ENCODE data around the gene RAD1. TPM values are rescaled to one million over a fixed set of nuclear protein-coding genes. Genes with fewer than 3 reads are reported as not detected.

RAD1 gene
- total RNA-seq, 1 donor from 2014 or later = 19.7 TPM

DNA sequence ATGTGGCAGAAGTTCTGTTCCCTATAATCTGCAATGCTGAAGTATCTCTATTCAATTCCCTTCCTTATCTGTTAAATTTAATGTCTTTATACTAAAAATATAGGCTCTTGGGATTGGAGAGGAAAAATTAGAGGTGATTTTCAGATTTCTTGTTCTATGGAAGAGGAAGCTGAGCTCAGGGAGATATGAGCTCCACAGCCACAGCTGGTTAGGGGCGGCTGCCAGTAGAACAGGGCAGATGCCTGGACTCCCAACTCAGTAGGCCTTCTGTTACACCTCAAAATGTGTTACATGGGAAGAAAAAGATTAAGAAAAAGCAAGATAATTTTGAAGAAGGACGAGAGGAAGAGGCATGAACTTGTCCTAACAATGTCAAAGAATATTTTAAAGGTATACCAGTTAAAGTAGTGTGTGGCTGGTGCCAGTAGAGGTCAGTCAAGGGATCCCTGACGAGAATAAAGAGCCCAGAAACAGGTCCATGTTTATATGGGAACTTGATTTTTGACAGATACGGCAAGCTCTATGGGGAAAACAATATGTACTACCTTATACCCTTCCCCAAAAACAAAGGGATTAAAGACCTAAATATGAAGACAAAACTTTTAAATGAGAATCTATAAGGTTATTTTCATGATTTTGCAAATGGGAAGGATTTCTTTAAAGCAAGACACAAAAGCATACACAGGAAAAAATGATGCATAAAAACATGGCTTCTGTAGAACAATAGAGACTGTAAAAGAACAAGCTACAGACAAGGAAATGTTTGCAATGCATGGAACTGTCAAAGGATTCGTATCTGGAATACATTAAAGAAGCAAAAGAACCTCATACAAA lies 42.8 kb upstream of the RAD1 start:
- Mint-ChIP-seq H3K27me3 (ENCODE audit: low read depth, unreplicated experiment) (no peaks in the 10 kb centered on the region), H3K4me1 (ENCODE audit: low read depth, unreplicated experiment) (peaks cover 38% of the 10 kb centered on the region), H3K4me3 (ENCODE audit: unreplicated experiment) (no peak overlapping the region), H3K9me3 (ENCODE audit: unreplicated experiment) (no peaks in the 10 kb centered on the region), H3K36me3 (ENCODE audit: low read depth, unreplicated experiment) (peaks cover 2% of the 10 kb centered on the region), H3K27ac (ENCODE audit: unreplicated experiment) (peak overlapping the region; percentile 56)
- TF ChIP-seq, protein P1, sequence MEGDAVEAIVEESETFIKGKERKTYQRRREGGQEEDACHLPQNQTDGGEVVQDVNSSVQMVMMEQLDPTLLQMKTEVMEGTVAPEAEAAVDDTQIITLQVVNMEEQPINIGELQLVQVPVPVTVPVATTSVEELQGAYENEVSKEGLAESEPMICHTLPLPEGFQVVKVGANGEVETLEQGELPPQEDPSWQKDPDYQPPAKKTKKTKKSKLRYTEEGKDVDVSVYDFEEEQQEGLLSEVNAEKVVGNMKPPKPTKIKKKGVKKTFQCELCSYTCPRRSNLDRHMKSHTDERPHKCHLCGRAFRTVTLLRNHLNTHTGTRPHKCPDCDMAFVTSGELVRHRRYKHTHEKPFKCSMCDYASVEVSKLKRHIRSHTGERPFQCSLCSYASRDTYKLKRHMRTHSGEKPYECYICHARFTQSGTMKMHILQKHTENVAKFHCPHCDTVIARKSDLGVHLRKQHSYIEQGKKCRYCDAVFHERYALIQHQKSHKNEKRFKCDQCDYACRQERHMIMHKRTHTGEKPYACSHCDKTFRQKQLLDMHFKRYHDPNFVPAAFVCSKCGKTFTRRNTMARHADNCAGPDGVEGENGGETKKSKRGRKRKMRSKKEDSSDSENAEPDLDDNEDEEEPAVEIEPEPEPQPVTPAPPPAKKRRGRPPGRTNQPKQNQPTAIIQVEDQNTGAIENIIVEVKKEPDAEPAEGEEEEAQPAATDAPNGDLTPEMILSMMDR (IDR thresholded peaks at IDR 0.05; ENCODE audit: insufficient read depth, low read depth, low read length) = peak; percentile 68
- TF ChIP-seq EZH2 (IDR thresholded peaks at IDR 0.05; ENCODE audit: insufficient read depth, low read length) = no peak
- Histone ChIP-seq H3K4me2 (ENCODE audit: low read length) (no peak overlapping the region), H3K27ac (ENCODE audit: low read depth, low read length) (no peak overlapping the region), H3K27me3 (ENCODE audit: insufficient read depth, low read length) (no peaks in the 10 kb centered on the region), H3K4me3 (ENCODE audit: insufficient read depth, low read depth, low read length) (no peak overlapping the region), H3K79me2 (ENCODE audit: insufficient read depth, low read length) (no peaks in the 10 kb centered on the region), H4K20me1 (ENCODE audit: insufficient read depth, low read length) (peaks cover 5% of the 10 kb centered on the region), H3K9me3 (ENCODE audit: insufficient read depth, low read depth, low read length) (no peaks in the 10 kb centered on the region), H3K4me1 (ENCODE audit: insufficient read depth, low read length) (peaks cover 4% of the 10 kb centered on the region), H2AFZ (ENCODE audit: low read depth, low read length) (no peak overlapping the region), H3K36me3 (ENCODE audit: insufficient read depth, low read length) (peaks cover 5% of the 10 kb centered on the region), H3K9ac (ENCODE audit: low read length) (no peak overlapping the region)
- FAIRE-seq (peak; percentile 13), DNase-seq (ENCODE audit: low read depth) (no peak)

DNA sequence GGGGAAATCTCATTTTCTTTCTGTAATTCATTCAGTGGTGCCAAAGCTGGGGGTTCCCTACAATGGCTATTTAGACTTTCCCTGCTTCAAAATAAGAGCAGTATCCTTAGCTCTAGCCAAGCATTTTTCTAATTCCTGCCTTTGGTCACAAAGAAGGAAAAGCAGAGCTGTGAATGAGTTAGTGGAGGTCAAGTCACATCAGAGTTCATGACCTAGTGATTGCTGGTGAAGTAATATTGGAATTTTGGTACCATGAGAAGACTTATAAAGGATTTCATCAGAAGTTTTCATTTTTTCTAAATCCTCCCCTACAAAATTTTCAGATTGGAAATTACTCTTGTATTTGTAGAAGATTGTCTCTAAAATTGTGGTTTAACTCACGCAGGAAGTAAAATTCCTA lies 42.0 kb upstream of the RAD1 start:
- no peak overlapping the region for H3K4me3 ChIP-seq (ENCODE audit: insufficient read depth, low read depth, low read length)
- TF ChIP-seq, protein P1 (IDR thresholded peaks at IDR 0.05; ENCODE audit: insufficient read depth, low read depth, low read length) = no peak
- no peak for TF ChIP-seq EZH2 (IDR thresholded peaks at IDR 0.05; ENCODE audit: insufficient read depth, low read length)
- H3K9me3 ChIP-seq (ENCODE audit: insufficient read depth, low read depth, low read length) = no peaks in the 10 kb centered on the region
- no peak overlapping the region for H3K27ac ChIP-seq (ENCODE audit: low read depth, low read length)
- FAIRE-seq = no peak
- peaks cover 5% of the 10 kb centered on the region for H4K20me1 ChIP-seq (ENCODE audit: insufficient read depth, low read length)
- no peak overlapping the region for H2AFZ ChIP-seq (ENCODE audit: low read depth, low read length)
- H3K36me3 Mint-ChIP-seq (ENCODE audit: low read depth, unreplicated experiment) = peaks cover 2% of the 10 kb centered on the region
- H3K36me3 ChIP-seq (ENCODE audit: insufficient read depth, low read length) = peaks cover 5% of the 10 kb centered on the region
- peaks cover 4% of the 10 kb centered on the region for H3K4me1 ChIP-seq (ENCODE audit: insufficient read depth, low read length)
- H3K4me1 Mint-ChIP-seq (ENCODE audit: low read depth, unreplicated experiment) = peaks cover 38% of the 10 kb centered on the region
- H3K27me3 Mint-ChIP-seq (ENCODE audit: low read depth, unreplicated experiment) = no peaks in the 10 kb centered on the region
- no peak for DNase-seq (ENCODE audit: low read depth)
- H3K4me3 Mint-ChIP-seq (ENCODE audit: unreplicated experiment) = no peak overlapping the region
- no peak overlapping the region for H3K27ac Mint-ChIP-seq (ENCODE audit: unreplicated experiment)
- H3K9ac ChIP-seq (ENCODE audit: low read length) = no peak overlapping the region
- no peaks in the 10 kb centered on the region for H3K9me3 Mint-ChIP-seq (ENCODE audit: unreplicated experiment)
- no peak overlapping the region for H3K4me2 ChIP-seq (ENCODE audit: low read length)
- no peaks in the 10 kb centered on the region for H3K79me2 ChIP-seq (ENCODE audit: insufficient read depth, low read length)
- H3K27me3 ChIP-seq (ENCODE audit: insufficient read depth, low read length) = no peaks in the 10 kb centered on the region

DNA sequence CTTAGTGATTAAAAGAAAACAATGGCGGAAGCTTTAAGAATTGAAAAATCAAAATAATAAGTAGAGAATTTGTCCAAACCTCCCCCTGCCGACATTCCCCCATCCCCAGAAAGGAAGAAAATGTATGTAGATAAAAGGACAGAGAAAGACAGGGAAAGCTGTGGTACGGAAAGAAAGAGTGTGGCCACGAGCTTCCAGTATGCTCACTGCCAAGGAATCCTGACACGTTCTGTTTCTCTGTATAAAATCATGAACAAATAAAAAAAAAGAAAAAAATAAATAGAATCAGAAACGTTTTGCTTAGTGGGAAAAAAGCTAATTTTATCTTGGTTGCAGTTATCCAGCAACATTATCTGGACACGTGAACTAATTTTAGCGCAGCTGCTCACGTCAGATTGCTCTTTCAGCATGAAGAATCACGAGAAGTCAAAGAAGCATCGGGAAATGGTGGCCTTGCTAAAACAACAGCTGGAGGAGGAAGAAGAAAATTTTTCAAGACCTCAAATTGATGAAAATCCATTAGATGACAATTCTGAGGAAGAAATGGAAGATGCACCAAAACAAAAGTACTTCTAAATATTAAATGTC lies 29.2 kb upstream of the RAD1 start:
- no peaks in the 10 kb centered on the region for H3K79me2 ChIP-seq (ENCODE audit: insufficient read depth, low read length)

More for the DNA sequence above, 29.2 kb upstream of the RAD1 start:
- H3K4me1 ChIP-seq (ENCODE audit: insufficient read depth, low read length) = no peaks in the 10 kb centered on the region
- no peak overlapping the region for H2AFZ ChIP-seq (ENCODE audit: low read depth, low read length)
- H3K4me3 Mint-ChIP-seq (ENCODE audit: unreplicated experiment) = no peak overlapping the region
- H3K36me3 Mint-ChIP-seq (ENCODE audit: low read depth, unreplicated experiment) = peaks cover 10% of the 10 kb centered on the region
- no peak overlapping the region for H3K9ac ChIP-seq (ENCODE audit: low read length)
- peaks cover 52% of the 10 kb centered on the region for H3K36me3 ChIP-seq (ENCODE audit: insufficient read depth, low read length)
- no peak overlapping the region for H3K4me2 ChIP-seq (ENCODE audit: low read length)
- H3K9me3 Mint-ChIP-seq (ENCODE audit: unreplicated experiment) = no peaks in the 10 kb centered on the region
- FAIRE-seq (no peak), DNase-seq (ENCODE audit: low read depth) (no peak)
- no peaks in the 10 kb centered on the region for H4K20me1 ChIP-seq (ENCODE audit: insufficient read depth, low read length)
- no peaks in the 10 kb centered on the region for H3K9me3 ChIP-seq (ENCODE audit: insufficient read depth, low read depth, low read length)
- no peak overlapping the region for H3K4me3 ChIP-seq (ENCODE audit: insufficient read depth, low read depth, low read length)
- no peaks in the 10 kb centered on the region for H3K4me1 Mint-ChIP-seq (ENCODE audit: low read depth, unreplicated experiment)
- H3K27me3 Mint-ChIP-seq (ENCODE audit: low read depth, unreplicated experiment) = no peaks in the 10 kb centered on the region
- no peak for TF ChIP-seq EZH2 (IDR thresholded peaks at IDR 0.05; ENCODE audit: insufficient read depth, low read length)
- TF ChIP-seq, protein P1 (IDR thresholded peaks at IDR 0.05; ENCODE audit: insufficient read depth, low read depth, low read length) = no peak
- H3K27ac Mint-ChIP-seq (ENCODE audit: unreplicated experiment) = peak overlapping the region; percentile 30
- H3K27ac ChIP-seq (ENCODE audit: low read depth, low read length) = no peak overlapping the region
- no peaks in the 10 kb centered on the region for H3K27me3 ChIP-seq (ENCODE audit: insufficient read depth, low read length)
